ENCODE measurements around the gene KCTD1.

- TF ChIP-seq CTCF (conservative IDR thresholded peaks at IDR 0.05; ENCODE audit: low read length) (no peak), EZH2phosphoT487 (IDR thresholded peaks at IDR 0.05; ENCODE audit: borderline replicate concordance) (no peak)
Measured at GRCh38 chr18:26457195-26457594, 91.2 kb downstream of the KCTD1 start.
